HL-60 (cell line): ENCODE results near the gene LAMP1.

Experiments
- DNase-seq, 2 experiments: peaks; one replicate each; pipeline ENCODE4 v3.0.0-alpha.2; 2010 to 2020; ENCODE audit warnings: low read depth in 1 of 2, low spot score in 1 of 2
- H3K27ac ChIP-seq: fragments of 250-450 bp; sonication (Bioruptor Pico); replicated peaks from 2 replicates; pipeline ENCODE4 v1.5.1; 2020; ENCODE audit warnings: mild to moderate bottlenecking, moderate library complexity
- H3K27me3 ChIP-seq: fragments of 250-450 bp; sonication (Bioruptor Pico); 2 replicates; pipeline ENCODE4 v1.5.1; 2021; ENCODE audit warnings: mild to moderate bottlenecking, moderate library complexity; ENCODE audit not compliant: insufficient read depth, poor library complexity, severe bottlenecking
- H3K4me3 ChIP-seq: replicated peaks from 2 replicates; pipeline ENCODE4 v1.5.1; 2011; ENCODE audit warnings: mild to moderate bottlenecking, control low read depth, low read length; ENCODE audit not compliant: insufficient read depth
- CTCF ChIP-seq: IDR thresholded peaks from one replicate; pipeline ENCODE4 v1.5.1; 2011; ENCODE audit warnings: low read length, control low read depth, inconsistent platforms; ENCODE audit not compliant: insufficient read depth
- GABPA ChIP-seq: IDR thresholded peaks from 2 replicates; pipeline ENCODE4 v1.6.1; 2012; ENCODE audit warnings: low read depth
- POLR2AphosphoS5 ChIP-seq: IDR thresholded peaks from 2 replicates; pipeline ENCODE4 v1.6.1; 2012; ENCODE audit warnings: low read depth
- REST ChIP-seq: IDR thresholded peaks from 2 replicates; pipeline ENCODE4 v1.6.1; 2012; ENCODE audit warnings: low read depth; ENCODE audit not compliant: insufficient replicate concordance
- SPI1 ChIP-seq: IDR thresholded peaks from 2 replicates; pipeline ENCODE4 v1.6.1; 2012; ENCODE audit warnings: low read depth, mild to moderate bottlenecking, borderline replicate concordance

LAMP1 gene

GRCh38 chr13:113291129-113291528 lies 5.9 kb upstream of the LAMP1 start:
- Histone ChIP-seq H3K27me3 (peaks cover 2% of the 10 kb centered on the region), H3K27ac (no peak overlapping the region), H3K4me3 (no peak overlapping the region)
- DNase-seq = no peak
- no peak for TF ChIP-seq SPI1
- no peak for TF ChIP-seq POLR2AphosphoS5
- TF ChIP-seq GABPA = no peak
- TF ChIP-seq CTCF = no peak
- TF ChIP-seq REST = no peak

- no peak for TF ChIP-seq REST
- no peak for TF ChIP-seq SPI1
- TF ChIP-seq POLR2AphosphoS5 = no peak
- TF ChIP-seq CTCF = no peak
- TF ChIP-seq GABPA = no peak
- peak overlapping the region; percentile 11; the same call in 1 of the 2 replicates for H3K4me3 ChIP-seq
- DNase-seq = peak in 1 of 2 experiments; percentile 33
- H3K27ac ChIP-seq = no peak overlapping the region
- peaks cover 2% of the 10 kb centered on the region for H3K27me3 ChIP-seq
Observed at GRCh38 chr13:113292021-113292862, 4.8 kb upstream of the LAMP1 start.

- H3K4me3 ChIP-seq = no peak overlapping the region
- no peak for TF ChIP-seq SPI1
- no peak for TF ChIP-seq POLR2AphosphoS5
- TF ChIP-seq GABPA = no peak
- TF ChIP-seq REST = no peak
- no peak for TF ChIP-seq CTCF
- H3K27ac ChIP-seq = no peak overlapping the region
- no peak for DNase-seq
- peaks cover 2% of the 10 kb centered on the region for H3K27me3 ChIP-seq
Observed at GRCh38 chr13:113293686-113294085, 3.4 kb upstream of the LAMP1 start.
